Adrenal gland (tissue), 12 donors: ENCODE measurements around the gene GPR158. TPM values are rescaled to one million over a fixed set of nuclear protein-coding genes. Genes with fewer than 3 reads are reported as not detected.

ENCODE experiments used
- DNase-seq, 7 donors: peaks; one replicate each; pipeline ENCODE4 v3.0.0-alpha.2; 2019 to 2020
- H3K27ac ChIP-seq, 5 donors: fragments of 200-600 bp; sonication (generic) in 4 of 5; 1 replicate in 3 of 5; 2 replicates in 2 of 5; pipeline versions ENCODE4 v1.5.1 to v1.8.0; 2016 to 2020; ENCODE audit warnings: mild to moderate bottlenecking in 1 of 5
- H3K27me3 ChIP-seq: fragments of 200-600 bp; 2 replicates; pipeline ENCODE4 v1.8.0; 2021
- H3K36me3 ChIP-seq, 2 donors: fragments of 200-600 bp; replicated peaks in 1 of 2; 1 replicate in 1 of 2; 2 replicates in 1 of 2; pipeline versions ENCODE4 v1.5.1 to v1.8.0; 2018 to 2022
- H3K4me1 ChIP-seq, 2 donors: fragments of 200-600 bp; replicated peaks in 1 of 2; 1 replicate in 1 of 2; 2 replicates in 1 of 2; pipeline versions ENCODE4 v1.5.1 to v1.8.0; 2018 to 2021
- H3K4me3 ChIP-seq, 4 donors: fragments of 200-600 bp; sonication (generic) in 3 of 4; one replicate each; pipeline ENCODE4 v1.5.1; 2016 to 2018
- H3K9me3 ChIP-seq, 3 donors: fragments of 200-600 bp; sonication (generic) in 1 of 3; replicated peaks in 1 of 3; 1 replicate in 2 of 3; 2 replicates in 1 of 3; pipeline versions ENCODE4 v1.5.1 to v1.8.0; 2016 to 2021
- POLR2A ChIP-seq, 2 donors: fragments of 450-650 bp; IDR thresholded peaks; one replicate each; pipeline ENCODE4 v1.6.1; 2017; ENCODE audit warnings: antibody characterized with exemption in 2 of 2, mild to moderate bottlenecking in 2 of 2, moderate library complexity in 1 of 2
- WGBS, 4 donors: extraction: QIAGEN DNeasy Blood & Tissue Kit in 2 of 4; methylation state at CpG; one replicate each; pipeline versions ENCODE4 v1.1.5 to v1.1.7; 2013 to 2017; 5-methylcytosine and 5-hydroxymethylcytosine counted together
- intact Hi-C, 2 donors: fragments of 100-400 bp; cut with DNase I; formaldehyde crosslinking; loops; one replicate each; pipeline versions ENCODE4 v1.14.1 to v1.15.0; 2022 to 2023
- polyA plus RNA-seq, 3 donors: library from polyadenylated mRNA; stranded (reverse); fragments of 200-250 nt in 2 of 3; fragments of 350-450 nt in 1 of 3; fragmentation: Illumina TruSeq in 1 of 3; extraction: RNeasy Lipid Tissue Mini Kit (QIAGEN cat#74804) in 1 of 3; gene quantifications; one replicate each; pipeline ENCODE4 v1.2.3, GENCODE V29; 2013 to 2014
- total RNA-seq, 9 donors: library from RNA; depleted of rRNA in 4 of 9; stranded (reverse); fragments of >200 nt in 4 of 9; fragments of 120-200 nt in 1 of 9; fragmentation: NEBNext Ultra II Directional in 1 of 9; extraction: Animal tissue kit (Norgen Biotek cat#: 25700) in 1 of 9; gene quantifications; one replicate each; pipeline versions ENCODE4 v1.1.0 to v1.2.4, GENCODE V29; 2013 to 2023
- TF ChIP-seq, protein P1 (sequence below), 6 experiments: fragments of 450-650 bp in 4 of 6; fragments of 200-600 bp in 2 of 6; sonication (generic) in 1 of 6; IDR thresholded peaks; 1 replicate in 5 of 6; 2 replicates in 1 of 6; pipeline versions ENCODE4 v1.5.1 to v1.8.0; 2016 to 2021; ENCODE audit warnings: antibody characterized with exemption in 6 of 6, mild to moderate bottlenecking in 2 of 6, moderate library complexity in 1 of 6
- donor health status: healthy with polysubstance abuse.
- donor health status: Bipolar disorder and iron deficiency.
- donor health status: DM: yes; HTN: yes; CAD: no.
- donor health status: DM: no; HTN: no; CAD: no.
- donor health status: DM: no; HTN: no; CAD: no.
- donor health status: DM: yes; HTN: yes; CAD: no.

GPR158 gene
- total and polyA plus RNA-seq, 12 donors, result 0.04 to 2.5 (median 0.94) TPM; not detected in 2

DNA sequence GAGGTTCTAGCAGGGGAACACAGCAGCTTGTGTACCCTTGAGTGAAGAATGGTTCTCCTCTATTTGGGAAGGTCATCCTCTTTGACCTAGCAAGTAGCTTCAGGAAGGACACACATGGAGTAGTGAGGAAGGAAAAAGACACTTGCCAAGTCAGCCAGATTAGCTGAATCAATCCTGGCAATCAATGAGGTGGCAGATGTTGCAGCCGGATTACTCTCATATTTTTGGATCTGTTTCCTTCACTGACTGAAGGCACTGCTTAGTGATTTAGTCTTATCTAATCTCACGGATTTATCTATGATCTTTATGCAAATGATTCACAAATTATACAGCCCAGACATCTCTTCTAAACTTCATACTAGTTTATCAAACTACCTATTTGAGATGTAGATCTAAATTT is 218.8 kb downstream of the GPR158 start:
- Histone ChIP-seq H3K4me3 (no peak overlapping the region), H3K27me3 (no peaks in the 10 kb centered on the region), H3K27ac (no peak overlapping the region), H3K4me1 (no peaks in the 10 kb centered on the region), H3K9me3 (no peaks in the 10 kb centered on the region), H3K36me3 (no peaks in the 10 kb centered on the region)
- no peak for DNase-seq
- intact Hi-C loops, result no loop called here
- WGBS, 4 donors, result 37 to 57% (median 40%) methylated on average over 2 of the region's 2 CpGs
- TF ChIP-seq, protein P1, sequence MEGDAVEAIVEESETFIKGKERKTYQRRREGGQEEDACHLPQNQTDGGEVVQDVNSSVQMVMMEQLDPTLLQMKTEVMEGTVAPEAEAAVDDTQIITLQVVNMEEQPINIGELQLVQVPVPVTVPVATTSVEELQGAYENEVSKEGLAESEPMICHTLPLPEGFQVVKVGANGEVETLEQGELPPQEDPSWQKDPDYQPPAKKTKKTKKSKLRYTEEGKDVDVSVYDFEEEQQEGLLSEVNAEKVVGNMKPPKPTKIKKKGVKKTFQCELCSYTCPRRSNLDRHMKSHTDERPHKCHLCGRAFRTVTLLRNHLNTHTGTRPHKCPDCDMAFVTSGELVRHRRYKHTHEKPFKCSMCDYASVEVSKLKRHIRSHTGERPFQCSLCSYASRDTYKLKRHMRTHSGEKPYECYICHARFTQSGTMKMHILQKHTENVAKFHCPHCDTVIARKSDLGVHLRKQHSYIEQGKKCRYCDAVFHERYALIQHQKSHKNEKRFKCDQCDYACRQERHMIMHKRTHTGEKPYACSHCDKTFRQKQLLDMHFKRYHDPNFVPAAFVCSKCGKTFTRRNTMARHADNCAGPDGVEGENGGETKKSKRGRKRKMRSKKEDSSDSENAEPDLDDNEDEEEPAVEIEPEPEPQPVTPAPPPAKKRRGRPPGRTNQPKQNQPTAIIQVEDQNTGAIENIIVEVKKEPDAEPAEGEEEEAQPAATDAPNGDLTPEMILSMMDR (IDR thresholded peaks at IDR 0.05), result no peak
- TF ChIP-seq POLR2A (IDR thresholded peaks at IDR 0.05), result no peak

DNA sequence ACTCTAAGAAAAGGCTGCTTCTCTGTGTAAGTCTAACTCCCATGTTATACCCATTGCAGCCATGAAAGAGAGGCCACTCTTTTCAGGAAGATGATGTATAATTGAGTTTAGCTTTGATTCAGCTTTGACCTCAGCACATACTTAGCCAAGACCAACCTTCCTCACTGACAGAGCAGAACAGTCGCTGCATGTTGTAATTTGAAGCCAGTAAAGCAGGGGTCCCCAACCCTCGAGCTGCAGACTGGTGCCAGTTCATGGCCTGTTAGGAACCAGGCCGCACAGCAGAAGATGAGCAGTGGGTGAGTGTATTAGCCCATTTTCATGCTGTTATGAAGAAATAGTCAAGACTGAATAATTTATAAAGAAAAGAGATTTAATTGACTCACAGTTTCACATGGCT is 223.9 kb downstream of the GPR158 start:
- intact Hi-C loops, result no loop called here
- 49 to 66% (median 59%) methylated on average over 3 of the region's 3 CpGs for WGBS, 4 donors
- Histone ChIP-seq H3K36me3 (no peaks in the 10 kb centered on the region), H3K4me3 (no peak overlapping the region), H3K9me3 (no peaks in the 10 kb centered on the region), H3K27me3 (no peaks in the 10 kb centered on the region), H3K27ac (no peak overlapping the region), H3K4me1 (no peaks in the 10 kb centered on the region)
- TF ChIP-seq, protein P1 (IDR thresholded peaks at IDR 0.05), result no peak
- no peak for TF ChIP-seq POLR2A (IDR thresholded peaks at IDR 0.05)
- DNase-seq, result no peak

DNA sequence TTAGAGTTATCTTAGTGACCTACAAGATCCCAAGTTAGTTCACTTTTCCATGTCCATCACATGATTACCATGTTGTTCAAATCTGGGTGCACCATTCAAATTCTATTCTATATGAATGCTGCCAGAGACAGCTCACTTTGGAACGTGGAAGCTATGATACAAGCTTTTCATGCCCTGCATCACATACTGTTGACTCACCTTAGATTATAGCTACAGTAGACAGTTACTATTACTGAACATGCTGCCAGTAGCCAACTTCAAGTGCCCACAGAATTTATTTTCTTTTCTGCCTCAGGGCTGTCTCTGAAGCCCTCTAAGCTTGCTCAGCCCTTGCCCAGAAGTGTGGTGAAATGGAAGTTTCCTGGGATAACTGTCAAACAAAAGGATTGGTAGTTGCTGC is 231.1 kb downstream of the GPR158 start:
- H3K27me3 ChIP-seq, result no peaks in the 10 kb centered on the region
- no peaks in the 10 kb centered on the region for H3K9me3 ChIP-seq
- H3K4me3 ChIP-seq, result no peak overlapping the region
- WGBS, 4 donors, result 73 to 87% (median 76%) methylated on average over 1 of the region's 1 CpG
- TF ChIP-seq POLR2A (IDR thresholded peaks at IDR 0.05), result no peak
- TF ChIP-seq, protein P1 (IDR thresholded peaks at IDR 0.05), result no peak
- no peaks in the 10 kb centered on the region for H3K36me3 ChIP-seq
- no peak overlapping the region for H3K27ac ChIP-seq
- no peak for DNase-seq
- H3K4me1 ChIP-seq, result no peaks in the 10 kb centered on the region
- intact Hi-C loops, result no loop called here

DNA sequence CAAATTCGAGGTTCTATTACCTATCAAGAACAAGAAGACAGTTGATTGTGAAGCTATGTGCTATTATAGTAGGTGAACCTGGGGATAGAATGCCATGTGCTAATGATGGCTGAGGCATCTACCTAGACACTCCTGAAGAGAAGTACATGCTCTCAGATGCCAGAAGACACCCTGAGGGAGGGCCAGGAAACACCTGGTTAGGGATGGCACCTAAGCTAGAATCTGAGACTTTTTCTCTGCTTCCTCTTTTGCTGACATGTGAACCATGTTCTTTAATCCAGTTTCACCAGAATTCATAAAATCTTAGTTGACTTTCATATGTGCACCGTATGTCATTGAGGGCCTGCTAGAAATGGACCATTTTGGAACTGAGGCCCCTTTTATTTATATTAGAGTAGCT is 242.8 kb downstream of the GPR158 start:
- TF ChIP-seq POLR2A (IDR thresholded peaks at IDR 0.05), result no peak
- TF ChIP-seq, protein P1 (IDR thresholded peaks at IDR 0.05), result no peak
- Histone ChIP-seq H3K9me3 (no peaks in the 10 kb centered on the region), H3K27ac (no peak overlapping the region), H3K4me1 (no peaks in the 10 kb centered on the region), H3K4me3 (no peak overlapping the region), H3K27me3 (no peaks in the 10 kb centered on the region), H3K36me3 (no peaks in the 10 kb centered on the region)
- DNase-seq, result no peak
- 60 to 71% (median 69%) methylated on average over 2 of the region's 2 CpGs for WGBS, 4 donors
- intact Hi-C loops, result no loop called here
